HepG2 (cell line): ENCODE measurements around the gene PAQR7. TPM values are rescaled to one million over a fixed set of nuclear protein-coding genes. Genes with fewer than 3 reads are reported as not detected.

ENCODE experiments used
- ATAC-seq: fragments of 200-7000 bp; cut with Tn5 transposase; 3 replicates; pipeline ENCODE4 v1.9.1; 2020; ENCODE audit warnings: mild to moderate bottlenecking, moderate library complexity
- BruUV-seq: library from RNA; stranded (reverse); fragments of 400-500 nt; replicated peaks from 2 replicates; lab custom pipeline; 2021; lab: Mats Ljungman, UMichigan
- CTCF ChIA-PET: fragments of 300-600 bp; formaldehyde crosslinking; extraction: SDS; loops from one replicate; lab custom pipeline; 2021; ENCODE audit warnings: low total read pairs, inconsistent platforms, low intra/inter-chr PET ratio; lab: Yijun Ruan, JAX
- POLR2A ChIA-PET: fragments of 350-600 bp; sonication (Branson Sonifier 250); formaldehyde crosslinking; loops from one replicate; lab custom pipeline; 2020; ENCODE audit warnings: antibody characterized with exemption, inconsistent platforms; lab: Yijun Ruan, JAX
- DNase-seq: peaks from one replicate; pipeline ENCODE4 v3.0.0-alpha.2; 2015; ENCODE audit warnings: low spot score
- FAIRE-seq: peaks from 3 replicates; lab custom pipeline; 2011; peaks lifted over from hg19 to GRCh38; lab: Jason Lieb, UNC
- H2AFZ ChIP-seq: one replicate; pipeline ENCODE4 v1.6.1; 2011; ENCODE audit warnings: low read length, inconsistent platforms
- H3K27ac ChIP-seq: fragments of 300-600 bp; 3 replicates; pipeline ENCODE4 v1.8.0; 2011; ENCODE audit warnings: mixed run types, mild to moderate bottlenecking, mixed read lengths, low read length, inconsistent platforms; ENCODE audit not compliant: insufficient read depth; ENCODE audit errors: extremely low read length
- H3K27me3 ChIP-seq, 2 experiments: fragments of 200-600 bp in 1 of 2; 2 replicates in 1 of 2; 3 replicates in 1 of 2; pipeline versions ENCODE4 v1.6.0 to v1.8.0; 2011; ENCODE audit warnings: low read length in 2 of 2, mild to moderate bottlenecking in 2 of 2, moderate library complexity in 2 of 2, inconsistent platforms in 1 of 2; ENCODE audit not compliant: insufficient read depth in 2 of 2, control insufficient read depth in 1 of 2
- H3K36me3 ChIP-seq, 2 experiments: fragments of 200-600 bp in 1 of 2; replicated peaks in 1 of 2; 2 replicates in 1 of 2; 3 replicates in 1 of 2; pipeline versions ENCODE4 v1.5.1 to v1.8.0; 2011; ENCODE audit warnings: low read length in 2 of 2, inconsistent platforms in 1 of 2; ENCODE audit not compliant: insufficient read depth in 2 of 2, control insufficient read depth in 1 of 2
- H3K4me1 ChIP-seq: 2 replicates; pipeline ENCODE4 v1.5.1; 2012; ENCODE audit warnings: low read length, inconsistent platforms; ENCODE audit not compliant: insufficient read depth
- H3K4me2 ChIP-seq: 2 replicates; pipeline ENCODE4 v1.6.0; 2011; ENCODE audit warnings: low read depth, low read length, inconsistent platforms
- H3K4me3 ChIP-seq, 3 experiments: fragments of 200-600 bp in 1 of 3; sonication (generic), shearing (Covaris generic) in 1 of 3; replicated peaks in 1 of 3; 2 replicates each; pipeline ENCODE4 v1.5.1; 2011 to 2016; ENCODE audit warnings: low read length in 3 of 3, inconsistent platforms in 2 of 3, low read depth in 2 of 3, mild to moderate bottlenecking in 2 of 3, control low read depth in 1 of 3, mixed read lengths in 1 of 3; ENCODE audit not compliant: insufficient read depth in 1 of 3
- H3K79me2 ChIP-seq: one replicate; pipeline ENCODE4 v1.6.1; 2011; ENCODE audit warnings: low read length, inconsistent platforms; ENCODE audit not compliant: insufficient read depth
- H3K9ac ChIP-seq: 2 replicates; pipeline ENCODE4 v1.6.0; 2011; ENCODE audit warnings: mild to moderate bottlenecking, low read depth, low read length, inconsistent platforms; ENCODE audit not compliant: insufficient read depth
- H3K9me3 ChIP-seq: 2 replicates; pipeline ENCODE4 v1.5.1; 2012; ENCODE audit warnings: mild to moderate bottlenecking, low read length
- H4K20me1 ChIP-seq: 2 replicates; pipeline ENCODE4 v1.6.0; 2011; ENCODE audit warnings: inconsistent platforms, mild to moderate bottlenecking, low read length, moderate library complexity; ENCODE audit not compliant: insufficient read depth
- FOXA1 ChIP-seq, 2 experiments: fragments of 450-650 bp in 1 of 2; sonication (generic) in 1 of 2; formaldehyde crosslinking in 1 of 2; IDR thresholded peaks; 2 replicates each; pipeline versions ENCODE4 v1.4.0 to v1.6.1; 2016 to 2020; ENCODE audit warnings: missing genetic modification reagents in 1 of 2
- KLF12 ChIP-seq: sonication (generic); formaldehyde crosslinking; IDR thresholded peaks from 2 replicates; pipeline ENCODE4 v1.4.0; 2020; ENCODE audit warnings: missing genetic modification reagents, borderline replicate concordance
- MXD3 ChIP-seq: IDR thresholded peaks from 2 replicates; pipeline ENCODE4 v1.6.1; 2016; ENCODE audit warnings: mild to moderate bottlenecking, missing biosample characterization, missing genetic modification reagents
- TFAP4 ChIP-seq: sonication (generic); IDR thresholded peaks from 2 replicates; pipeline ENCODE4 v1.6.1; 2016; ENCODE audit warnings: low read depth, borderline replicate concordance
- ZFP36L2 ChIP-seq: sonication (generic); formaldehyde crosslinking; IDR thresholded peaks from 2 replicates; pipeline ENCODE4 v1.4.0; 2020; ENCODE audit warnings: missing genetic modification reagents
- ZNF256 ChIP-seq: sonication (generic); formaldehyde crosslinking; conservative IDR thresholded peaks from 2 replicates; pipeline ENCODE4 v1.4.0; 2020; ENCODE audit warnings: missing genetic modification reagents
- ZNF264 ChIP-seq: sonication (generic); formaldehyde crosslinking; IDR thresholded peaks from 2 replicates; pipeline ENCODE4 v1.4.0; 2020; ENCODE audit warnings: missing genetic modification reagents
- ZNF629 ChIP-seq: sonication (generic); formaldehyde crosslinking; conservative IDR thresholded peaks from 2 replicates; pipeline ENCODE4 v1.5.0; 2020; ENCODE audit warnings: missing genetic modification reagents
- ZNF879 ChIP-seq: sonication (generic); formaldehyde crosslinking; IDR thresholded peaks from 2 replicates; pipeline ENCODE4 v1.8.1; 2023; ENCODE audit warnings: missing genetic modification reagents
- WGBS: methylation state at CpG from one replicate; pipeline ENCODE4 v1.1.6; 2017; ENCODE audit warnings: low lambda C conversion rate; 5-methylcytosine and 5-hydroxymethylcytosine counted together
- in situ Hi-C: cut with HindIII; loops from 2 replicates; pipeline ENCODE4 v1.10.0; 2017; ENCODE audit warnings: low pct_unique_long_range_greater_than_20kb; ENCODE audit not compliant: extremely low pct_ligation_motif_present
- intact Hi-C: fragments of 100-400 bp; cut with micrococcal nuclease; formaldehyde crosslinking; loops from one replicate; pipeline ENCODE4 v1.10.0; 2022; ENCODE audit not compliant: unreplicated experiment
- polyA plus RNA-seq, 8 experiments: library from polyadenylated mRNA; depleted of rRNA in 3 of 8; stranded (reverse) in 7 of 8; unstranded in 1 of 8; fragments of >200 nt; fragmentation: Illumina TruSeq in 4 of 8; extraction: Trizol in 4 of 8; gene quantifications; 2 replicates each; pipeline versions ENCODE4 v1.2.1 to v1.2.3, GENCODE V29; 2011 to 2016; ENCODE audit warnings: low read depth in 4 of 8, missing spikeins in 1 of 8, mixed read lengths in 1 of 8; ENCODE audit not compliant: insufficient read depth in 1 of 8
- total RNA-seq, 5 experiments: library from RNA; depleted of rRNA; stranded (reverse); fragments of >200 nt; fragmentation: Illumina TruSeq; extraction: Trizol; gene quantifications; 2 replicates each; pipeline ENCODE4 v1.2.3, GENCODE V29; 2016; ENCODE audit warnings: low read depth in 1 of 5
- TF ChIP-seq, protein P1 (sequence below): sonication (generic); formaldehyde crosslinking; IDR thresholded peaks from 2 replicates; pipeline ENCODE4 v1.4.0; 2020; ENCODE audit warnings: missing genetic modification reagents, borderline replicate concordance

PAQR7 gene
- total and polyA plus RNA-seq, 2 of the 13 experiments (the other 11 are each of a cell fraction or from before 2014, with no cell fraction given): 13.2 to 16.6 TPM

DNA sequence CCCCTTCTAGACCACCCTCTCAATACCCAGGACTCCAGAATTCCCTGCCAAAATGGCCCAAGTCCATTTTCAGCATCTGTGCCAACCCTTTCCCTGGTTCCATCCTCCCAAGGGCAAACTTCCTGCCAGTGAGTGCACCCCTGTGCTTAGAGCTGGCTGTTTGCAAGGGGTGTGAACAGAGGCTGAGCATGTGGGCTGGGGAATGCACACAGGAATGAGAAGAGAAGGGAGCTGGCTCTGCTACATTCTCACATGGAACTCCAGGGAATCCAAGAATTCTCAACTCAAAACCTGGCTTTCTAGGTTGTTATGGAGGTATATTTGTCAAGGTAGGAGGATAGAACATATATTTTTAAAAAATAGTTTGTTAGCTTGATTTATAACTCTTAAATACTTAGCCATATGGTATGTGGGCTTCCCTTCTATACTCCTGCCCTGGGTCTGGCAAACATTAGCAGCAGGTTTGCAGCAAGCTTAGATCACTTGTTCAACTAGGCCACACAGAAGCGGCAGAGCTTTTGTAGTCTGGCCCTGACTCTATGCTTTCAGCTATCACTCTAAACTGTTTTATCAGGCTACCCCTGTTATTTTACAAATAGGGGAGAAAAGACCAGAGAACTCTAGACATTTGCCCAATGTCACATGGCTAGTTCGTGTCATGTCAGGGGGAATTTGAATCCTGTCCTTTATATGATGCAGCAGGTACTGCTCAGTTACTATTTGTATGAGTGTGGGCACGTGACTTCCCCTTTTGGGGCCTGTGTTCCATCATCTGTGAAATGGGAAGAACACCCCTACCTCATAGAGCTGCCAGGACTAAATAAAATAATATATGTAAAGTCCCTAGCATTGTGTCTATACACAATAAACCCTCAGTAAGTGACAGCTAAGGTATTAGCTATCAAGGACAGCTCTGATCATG is 38.8 kb upstream of the PAQR7 start:
- H3K79me2 ChIP-seq: no peaks in the 10 kb centered on the region
- no peak overlapping the region for H3K9ac ChIP-seq
- ChIA-PET CTCF (no interaction called here), POLR2A (no interaction called here)
- TF ChIP-seq TFAP4: no peak
- no peak for TF ChIP-seq ZNF256
- TF ChIP-seq ZFP36L2 (CRISPR knock-in tag): no peak
- TF ChIP-seq KLF12: no peak
- peak; percentile 44; the same call in 1 of the 2 replicates for TF ChIP-seq ZNF629 (CRISPR knock-in tag)
- TF ChIP-seq ZNF264 (CRISPR knock-in tag): no peak
- H3K36me3 ChIP-seq: no peaks in the 10 kb centered on the region
- ATAC-seq: peak; percentile 60; the same call in 2 of the 3 replicates
- H3K27me3 ChIP-seq: no peaks in the 10 kb centered on the region
- no peak for DNase-seq
- 0% methylated on average over 3 of the region's 3 CpGs for WGBS
- H3K4me2 ChIP-seq: peak overlapping the region; percentile 18; the same call in 1 of the 2 replicates
- FAIRE-seq: no peak
- peaks cover 26% of the 10 kb centered on the region for H3K4me1 ChIP-seq
- H3K9me3 ChIP-seq: no peaks in the 10 kb centered on the region
- no peak overlapping the region for H3K27ac ChIP-seq
- H4K20me1 ChIP-seq: no peaks in the 10 kb centered on the region
- BruUV-seq: no TSS peak
- intact Hi-C loops (no loop called here), in situ Hi-C loops (no loop called here)
- H2AFZ ChIP-seq: no peak overlapping the region
- no peak overlapping the region for H3K4me3 ChIP-seq

- POLR2A ChIA-PET: no interaction called here
- no peak for FAIRE-seq
- H3K9me3 ChIP-seq: no peaks in the 10 kb centered on the region
- no peak for DNase-seq
- H3K4me1 ChIP-seq: peaks cover 37% of the 10 kb centered on the region
- no peaks in the 10 kb centered on the region for H3K79me2 ChIP-seq
- no peaks in the 10 kb centered on the region for H3K27me3 ChIP-seq
- H3K36me3 ChIP-seq: no peaks in the 10 kb centered on the region
- no peak overlapping the region for H3K4me2 ChIP-seq
- no peak overlapping the region for H2AFZ ChIP-seq
- ATAC-seq: no peak
- H3K4me3 ChIP-seq: no peak overlapping the region
- no peak overlapping the region for H3K27ac ChIP-seq
- intact Hi-C loops: no loop called here
- H4K20me1 ChIP-seq: no peaks in the 10 kb centered on the region
- BruUV-seq: no TSS peak
- H3K9ac ChIP-seq: no peak overlapping the region
- in situ Hi-C loops: no loop called here
- CTCF ChIA-PET: no interaction called here
- TF ChIP-seq FOXA1 (IDR thresholded peaks at IDR 0.05): no peak
- no peak for TF ChIP-seq FOXA1 (CRISPR knock-in tag; IDR thresholded peaks at IDR 0.05)
- TF ChIP-seq, protein P1, sequence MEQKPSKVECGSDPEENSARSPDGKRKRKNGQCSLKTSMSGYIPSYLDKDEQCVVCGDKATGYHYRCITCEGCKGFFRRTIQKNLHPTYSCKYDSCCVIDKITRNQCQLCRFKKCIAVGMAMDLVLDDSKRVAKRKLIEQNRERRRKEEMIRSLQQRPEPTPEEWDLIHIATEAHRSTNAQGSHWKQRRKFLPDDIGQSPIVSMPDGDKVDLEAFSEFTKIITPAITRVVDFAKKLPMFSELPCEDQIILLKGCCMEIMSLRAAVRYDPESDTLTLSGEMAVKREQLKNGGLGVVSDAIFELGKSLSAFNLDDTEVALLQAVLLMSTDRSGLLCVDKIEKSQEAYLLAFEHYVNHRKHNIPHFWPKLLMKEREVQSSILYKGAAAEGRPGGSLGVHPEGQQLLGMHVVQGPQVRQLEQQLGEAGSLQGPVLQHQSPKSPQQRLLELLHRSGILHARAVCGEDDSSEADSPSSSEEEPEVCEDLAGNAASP (CRISPR knock-in tag): no peak
- TF ChIP-seq MXD3: no peak
- TF ChIP-seq ZNF879 (CRISPR knock-in tag): no peak
These were observed 37.7 kb upstream of the PAQR7 start for GRCh38 chr1:25913206-25913605.
